HG02610 (cell line): Measurements from ENCODE around the gene ZNF37A.
"Not testable (repeated sequence)": the region's sequence is repeated elsewhere in the genome, so short reads cannot be mapped to it uniquely, and the experiment has no call there.

Source experiments
- ATAC-seq: cut with Tn5 transposase; IDR thresholded peaks from one replicate; pipeline ENCODE4 v1.9.1; 2021; ENCODE audit warnings: mild to moderate bottlenecking, moderate library complexity; ENCODE audit not compliant: unreplicated experiment

The ZNF37A gene

DNA sequence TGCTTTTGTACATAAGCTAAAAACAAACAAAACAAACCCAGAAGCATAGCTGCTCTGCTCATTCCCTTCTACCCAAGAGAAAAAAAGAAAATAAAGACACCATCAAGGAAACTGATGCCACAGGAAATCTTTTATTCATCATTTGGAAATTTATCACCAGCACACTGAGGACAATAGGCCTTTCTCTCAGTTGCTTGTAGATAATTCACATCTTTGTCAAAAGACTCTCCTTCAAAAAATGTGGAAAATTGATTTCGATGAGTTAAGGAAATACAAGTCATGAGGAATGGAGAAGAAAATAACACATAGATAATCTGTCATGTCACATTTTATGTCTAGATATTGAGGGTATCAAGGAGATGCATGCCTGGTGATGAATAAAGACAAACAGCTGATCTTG lies 53.5 kb downstream of the ZNF37A start:
- ATAC-seq = no peak

DNA sequence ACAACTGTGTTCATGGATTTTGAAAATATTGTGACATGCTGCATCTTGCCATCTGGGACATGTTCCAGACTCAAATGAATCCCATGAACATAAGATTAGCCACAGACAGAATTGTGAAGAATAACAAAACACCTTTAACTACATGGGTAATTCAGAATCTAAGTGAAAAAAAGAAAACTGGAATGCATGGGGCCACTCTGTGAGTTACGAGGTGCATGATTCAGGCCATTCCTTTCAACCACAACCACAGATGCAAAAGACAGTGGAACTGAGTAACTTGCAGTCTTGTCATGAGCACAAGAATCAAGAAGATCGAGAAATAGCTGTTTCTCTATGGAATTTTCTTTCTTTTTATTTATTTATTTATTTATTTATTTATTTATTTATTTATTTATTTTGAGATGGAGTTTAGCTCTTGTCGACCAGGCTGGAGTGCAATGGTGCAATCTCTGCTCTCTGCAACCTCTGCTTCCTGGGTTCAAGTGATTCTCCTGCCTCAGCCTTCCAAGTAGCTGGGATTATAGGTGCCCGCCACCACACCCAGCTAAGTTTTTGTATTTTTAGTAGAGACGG lies 56.8 kb downstream of the ZNF37A start:
- not testable (repeated sequence) for ATAC-seq

DNA sequence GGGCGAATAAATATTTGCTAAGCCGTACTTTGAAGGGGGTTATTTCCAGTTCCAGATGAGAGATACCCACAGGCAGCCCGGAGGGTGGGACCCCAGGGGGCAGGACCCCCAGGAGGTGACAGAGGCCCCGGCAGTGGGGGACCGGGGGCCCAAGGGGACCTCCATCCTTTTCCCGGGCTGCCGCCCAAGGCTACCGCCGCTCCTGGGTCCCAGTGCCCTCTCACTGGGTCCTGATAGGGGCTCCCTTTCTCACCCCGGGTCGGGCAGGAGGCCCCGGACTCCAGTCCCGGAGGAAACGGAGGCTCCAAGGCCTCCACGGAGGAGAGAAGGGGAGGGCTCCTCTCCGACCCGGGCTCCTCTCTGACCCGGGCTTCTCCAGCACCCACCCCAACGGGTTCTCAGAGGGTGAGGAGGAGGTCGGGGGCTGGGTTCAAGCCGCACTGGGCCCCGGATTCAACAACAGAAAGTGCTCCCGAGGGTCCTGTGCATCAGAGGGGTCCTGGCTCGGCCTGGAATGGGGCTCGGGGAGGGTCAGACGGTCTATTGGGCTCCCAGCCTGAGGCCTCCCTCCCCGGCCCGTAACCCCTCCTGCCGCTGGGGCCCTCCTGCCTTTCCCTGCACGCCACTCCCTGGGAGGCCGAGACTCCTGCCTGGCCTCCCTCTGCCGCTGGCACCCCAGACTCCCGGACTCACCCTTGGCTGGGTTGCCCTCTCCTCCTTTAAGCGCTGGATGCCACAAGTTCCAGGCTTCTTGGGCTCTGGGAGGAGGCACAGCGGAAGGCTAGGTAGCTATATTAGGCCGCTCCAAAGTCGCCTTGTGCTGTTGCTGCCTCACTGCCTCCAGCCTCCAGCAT lies 62.5 kb downstream of the ZNF37A start:
- no peak for ATAC-seq

DNA sequence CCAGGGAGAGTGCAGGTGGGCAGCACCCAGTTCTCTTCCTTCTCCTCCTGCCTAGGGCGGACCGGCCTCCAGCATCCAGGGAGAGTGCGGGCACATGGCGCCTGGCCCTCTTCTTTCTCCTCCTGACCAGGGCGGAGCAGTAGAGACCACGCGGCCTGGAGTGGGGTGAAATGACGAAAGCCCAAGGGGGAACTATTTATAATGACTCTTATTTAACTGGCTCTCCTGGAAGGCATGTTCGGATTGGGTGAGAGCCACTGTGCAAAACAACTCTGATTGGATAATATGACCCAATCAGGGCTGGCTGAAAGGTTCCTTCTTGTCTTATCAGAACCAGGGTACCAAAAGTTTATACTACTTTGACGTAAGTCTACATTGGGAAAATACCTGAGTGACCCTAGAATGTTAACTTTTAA lies 63.1 kb downstream of the ZNF37A start:
- ATAC-seq = no peak

DNA sequence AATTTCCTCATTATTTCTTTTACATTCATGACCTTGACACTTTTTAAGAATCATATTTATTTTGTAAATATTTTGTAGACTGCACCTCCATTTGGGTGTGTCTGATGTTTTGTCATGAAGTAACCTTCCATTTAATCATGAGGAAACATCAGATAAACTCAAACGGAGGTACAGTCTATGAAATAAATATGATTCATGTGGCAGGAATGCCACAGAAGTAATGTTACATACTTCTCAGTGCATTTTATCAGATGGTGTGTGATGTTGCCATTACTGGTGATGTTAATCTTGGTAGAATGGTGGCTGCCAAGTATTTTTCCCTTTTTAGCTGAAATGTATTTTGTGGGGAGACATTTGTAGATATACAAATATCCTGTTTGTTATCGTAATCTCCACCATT lies 64.9 kb downstream of the ZNF37A start:
- no peak for ATAC-seq

DNA sequence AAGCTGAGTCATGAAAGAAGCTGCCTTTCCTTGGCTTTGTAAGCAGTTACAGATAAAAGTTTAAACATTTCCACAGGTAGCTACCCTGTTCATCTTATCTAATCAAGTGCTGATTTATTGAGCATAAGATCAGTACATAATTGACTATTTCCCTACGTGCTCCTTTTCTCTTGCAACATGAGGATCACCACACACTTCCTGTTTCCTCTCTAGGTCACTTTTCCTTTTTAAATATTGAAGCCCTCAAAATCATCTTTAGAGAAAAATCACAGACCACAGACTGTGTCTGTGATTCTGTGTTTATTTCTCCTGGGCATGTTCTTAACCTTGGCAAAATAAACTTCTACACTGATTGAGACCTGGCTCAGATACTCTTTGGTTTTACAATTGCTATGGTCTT lies 69.5 kb downstream of the ZNF37A start:
- no peak for ATAC-seq

DNA sequence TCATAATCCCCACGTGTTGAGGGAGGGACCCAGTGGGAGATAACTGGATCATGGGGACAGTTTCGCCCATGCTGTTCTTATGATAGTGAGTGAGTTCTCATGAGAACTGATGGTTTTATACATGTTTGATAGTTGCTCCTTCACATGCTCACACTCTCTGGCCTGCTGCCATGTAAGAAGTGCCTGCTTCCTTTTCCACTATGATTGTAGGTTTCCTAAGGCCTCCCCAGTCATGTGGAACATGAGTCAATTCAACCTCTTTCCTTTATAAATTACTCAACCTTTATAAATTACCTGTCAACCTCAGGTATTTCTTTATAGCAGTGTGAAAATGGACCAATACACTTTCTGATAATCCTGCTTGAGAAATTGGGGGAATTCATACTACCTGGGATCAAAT lies 80.2 kb downstream of the ZNF37A start:
- no peak for ATAC-seq

DNA sequence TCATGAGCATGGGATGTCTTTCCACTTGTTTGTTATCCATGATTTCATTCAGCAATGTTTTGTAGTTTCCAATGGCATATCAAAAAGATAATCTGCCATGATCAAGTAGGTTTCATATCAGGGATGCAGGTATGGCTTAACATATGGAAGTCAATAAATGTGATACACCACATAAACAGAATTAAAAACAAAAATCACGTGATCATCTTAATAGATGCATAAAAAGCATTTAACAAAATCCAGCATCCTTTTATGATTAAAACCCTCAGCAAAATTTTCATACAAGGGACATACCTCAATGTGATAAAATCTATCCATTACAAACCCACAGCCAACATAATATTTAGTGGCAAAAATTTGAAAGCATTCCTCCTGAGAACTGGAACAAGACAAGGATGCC lies 90.3 kb downstream of the ZNF37A start:
- no peak for ATAC-seq
